GM23248 (cell line): Measurements from ENCODE around the gene MEIS2. TPM values are rescaled to one million over a fixed set of nuclear protein-coding genes. Genes with fewer than 3 reads are reported as not detected.

ENCODE experiments used
- DNase-seq: peaks from one replicate; pipeline ENCODE4 v3.0.0-alpha.2; 2015
- H2AFZ ChIP-seq: fragments of 200-600 bp; sonication (generic); 2 replicates; pipeline ENCODE4 v1.6.1; 2016; ENCODE audit warnings: antibody characterized with exemption
- H3F3A ChIP-seq: fragments of 200-600 bp; sonication (generic); 2 replicates; pipeline ENCODE4 v1.6.1; 2016; ENCODE audit warnings: mild to moderate bottlenecking, antibody characterized with exemption, mixed run types; ENCODE audit not compliant: insufficient read depth
- H3K27ac ChIP-seq: fragments of 200-600 bp; sonication (generic); 2 replicates; pipeline ENCODE4 v1.5.1; 2016; ENCODE audit warnings: mild to moderate bottlenecking
- H3K27me3 ChIP-seq: fragments of 200-600 bp; sonication (generic); replicated peaks from 2 replicates; pipeline ENCODE4 v1.6.1; 2016; ENCODE audit warnings: mild to moderate bottlenecking; ENCODE audit not compliant: insufficient read depth
- H3K36me3 ChIP-seq: fragments of 200-600 bp; sonication (generic); 2 replicates; pipeline ENCODE4 v1.6.1; 2016; ENCODE audit warnings: low read depth, mild to moderate bottlenecking
- H3K4me1 ChIP-seq: fragments of 200-600 bp; sonication (generic); 2 replicates; pipeline ENCODE4 v1.6.1; 2016; ENCODE audit warnings: mild to moderate bottlenecking; ENCODE audit not compliant: insufficient read depth
- H3K4me2 ChIP-seq: fragments of 200-600 bp; sonication (generic); one replicate; pipeline ENCODE4 v1.6.1; 2016; ENCODE audit warnings: mild to moderate bottlenecking; ENCODE audit not compliant: unreplicated experiment
- H3K4me3 ChIP-seq: fragments of 200-600 bp; sonication (generic); 2 replicates; pipeline ENCODE4 v1.5.1; 2016; ENCODE audit warnings: mild to moderate bottlenecking
- H3K79me2 ChIP-seq: fragments of 200-600 bp; sonication (generic); 2 replicates; pipeline ENCODE4 v1.6.1; 2016; ENCODE audit warnings: mild to moderate bottlenecking; ENCODE audit not compliant: insufficient read depth
- H3K9ac ChIP-seq: fragments of 200-600 bp; sonication (generic); 2 replicates; pipeline ENCODE4 v1.6.1; 2016; ENCODE audit warnings: mild to moderate bottlenecking
- H3K9me2 ChIP-seq: fragments of 200-600 bp; sonication (generic); 2 replicates; pipeline ENCODE4 v1.6.1; 2016; ENCODE audit warnings: mixed run types, mild to moderate bottlenecking, moderate library complexity; ENCODE audit not compliant: insufficient read depth
- H3K9me3 ChIP-seq: fragments of 200-600 bp; sonication (generic); one replicate; pipeline ENCODE4 v1.6.1; 2017; ENCODE audit warnings: low read depth
- H4K20me1 ChIP-seq: fragments of 200-600 bp; sonication (generic); 2 replicates; pipeline ENCODE4 v1.6.0; 2016; ENCODE audit not compliant: insufficient read depth
- EZH2 ChIP-seq: fragments of 200-600 bp; sonication (generic); IDR thresholded peaks from 2 replicates; pipeline ENCODE4 v1.6.1; 2018; ENCODE audit warnings: antibody characterized with exemption, mild to moderate bottlenecking; ENCODE audit not compliant: insufficient read depth, poor library complexity, severe bottlenecking
- EZH2phosphoT487 ChIP-seq: fragments of 200-600 bp; sonication (generic); IDR thresholded peaks from 2 replicates; pipeline ENCODE4 v1.6.1; 2018; ENCODE audit warnings: antibody characterized with exemption, moderate library complexity, mild to moderate bottlenecking, low read depth; ENCODE audit not compliant: insufficient read depth
- WGBS, 2 experiments: methylation state at CpG; one replicate each; pipeline ENCODE4 v1.1.6; 2015 to 2017; ENCODE audit warnings: low lambda C conversion rate in 2 of 2, low coverage in 1 of 2; ENCODE audit errors: missing lambda C conversion rate in 2 of 2; 5-methylcytosine and 5-hydroxymethylcytosine counted together
- in situ Hi-C: fragments of 300-500 bp; cut with MboI; formaldehyde crosslinking; loops from 2 replicates; pipeline ENCODE4 v1.15.0; 2020
- polyA plus RNA-seq: library from polyadenylated mRNA; unstranded; fragments of >200 nt; fragmentation: Nextera tagmentation; extraction: Ambion mirVana; gene quantifications from 2 replicates; pipeline ENCODE4 v1.2.1, GENCODE V29; 2016
- total RNA-seq: library from RNA; depleted of rRNA; stranded (reverse); fragments of >200 nt; shearing (Covaris generic); gene quantifications from 2 replicates; pipeline ENCODE4 v1.2.3, GENCODE V29; 2014

The MEIS2 gene
- total and polyA plus RNA-seq, 2 experiments from 2014 or later = 23.7 to 24.1 TPM

DNA sequence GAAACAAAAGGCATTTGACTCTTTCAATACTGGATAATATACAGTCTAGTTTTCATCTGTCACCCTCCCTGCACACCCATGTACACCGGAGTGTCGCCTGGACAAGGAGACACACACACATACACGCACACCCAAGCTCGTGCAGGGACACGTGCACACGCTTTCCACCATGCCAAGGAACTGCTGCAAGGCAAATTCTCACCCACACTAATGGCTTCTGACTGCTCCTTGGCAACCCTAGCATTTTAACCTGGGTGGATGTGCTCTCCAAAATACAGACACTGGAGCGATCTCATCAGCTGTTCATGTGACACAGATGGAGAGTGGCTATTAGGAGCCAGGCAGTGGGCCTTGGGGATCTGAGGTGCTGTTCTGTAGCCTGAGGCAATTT lies 61.6 kb downstream of the MEIS2 start:
- H2AFZ ChIP-seq = no peak overlapping the region
- TF ChIP-seq EZH2phosphoT487 (no peak), EZH2 (no peak)
- no peaks in the 10 kb centered on the region for H3K9me3 ChIP-seq
- no peak for DNase-seq
- peaks cover 9% of the 10 kb centered on the region; the same call in 1 of the 2 replicates for H3K4me1 ChIP-seq
- peaks cover 16% of the 10 kb centered on the region for H3F3A ChIP-seq
- in situ Hi-C loops = no loop called here
- peaks cover 30% of the 10 kb centered on the region; the same call in 1 of the 2 replicates for H3K79me2 ChIP-seq
- WGBS, 2 experiments = 94 to 97% methylated on average over 7 of the region's 7 CpGs
- H3K9me2 ChIP-seq = no peaks in the 10 kb centered on the region
- 0 out of 2 replicates have a peak, but pooled peaks cover 8% of the 10 kb centered on the region for H4K20me1 ChIP-seq
- H3K36me3 ChIP-seq = peaks cover 44% of the 10 kb centered on the region
- no peak overlapping the region for H3K9ac ChIP-seq
- H3K27ac ChIP-seq = no peak overlapping the region
- H3K4me2 ChIP-seq = no peak overlapping the region
- no peak overlapping the region for H3K4me3 ChIP-seq
- no peaks in the 10 kb centered on the region for H3K27me3 ChIP-seq

DNA sequence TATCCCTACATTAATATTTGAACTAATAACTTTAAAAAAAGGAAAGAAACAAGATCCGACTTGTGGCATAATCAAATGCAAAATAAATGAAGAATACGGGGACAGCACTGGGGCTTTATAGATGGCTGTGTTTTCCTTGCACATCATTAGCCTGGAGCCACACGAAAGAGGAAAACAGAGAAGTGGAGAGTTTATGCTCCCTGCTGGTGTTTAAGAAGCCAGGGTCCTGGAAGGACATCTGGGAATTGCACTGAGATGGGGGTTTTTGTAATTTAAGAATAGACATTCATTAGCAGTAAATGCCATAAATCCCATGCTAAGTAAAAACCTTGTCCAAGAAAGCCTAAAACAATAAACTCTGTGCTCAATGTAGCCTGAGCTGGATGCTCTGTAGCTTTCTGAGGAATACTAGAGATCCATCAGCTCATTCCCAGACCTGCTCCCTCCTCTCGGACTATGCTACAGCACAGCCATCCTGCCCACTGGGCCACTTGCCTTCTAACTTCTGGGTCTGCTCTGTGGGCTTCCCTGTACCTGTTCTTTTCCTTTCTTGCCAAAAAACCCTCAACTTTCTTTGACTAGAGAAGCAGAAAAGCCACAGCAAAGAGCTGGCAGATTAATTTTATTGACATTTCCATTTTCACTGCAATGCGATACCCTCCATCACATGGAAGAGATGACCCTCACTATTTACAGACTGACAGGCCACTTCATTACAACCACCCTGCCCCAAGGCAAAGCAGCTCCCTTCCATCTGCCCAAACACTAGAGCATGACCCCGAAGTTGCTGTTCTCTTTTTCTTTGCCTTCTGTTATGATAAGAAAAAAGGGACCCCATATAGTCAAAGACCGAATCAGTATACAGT lies 62.3 kb downstream of the MEIS2 start:
- no peak overlapping the region for H3K4me3 ChIP-seq
- H3K36me3 ChIP-seq = peaks cover 43% of the 10 kb centered on the region
- WGBS, 2 experiments = 91 to 92% methylated on average over 7 of the region's 7 CpGs
- no peaks in the 10 kb centered on the region for H3K9me3 ChIP-seq
- in situ Hi-C loops = no loop called here
- H2AFZ ChIP-seq = no peak overlapping the region
- no peak overlapping the region for H3K9ac ChIP-seq
- H3K9me2 ChIP-seq = no peaks in the 10 kb centered on the region
- H3K27me3 ChIP-seq = no peaks in the 10 kb centered on the region
- peaks cover 9% of the 10 kb centered on the region; the same call in 1 of the 2 replicates for H3K4me1 ChIP-seq
- no peak overlapping the region for H3K27ac ChIP-seq
- TF ChIP-seq EZH2phosphoT487 = no peak
- TF ChIP-seq EZH2 = no peak
- no peak overlapping the region for H3K4me2 ChIP-seq
- peaks cover 16% of the 10 kb centered on the region for H3F3A ChIP-seq
- no peak for DNase-seq
- H4K20me1 ChIP-seq = 0 out of 2 replicates have a peak, but pooled peaks cover 8% of the 10 kb centered on the region
- H3K79me2 ChIP-seq = peaks cover 30% of the 10 kb centered on the region; the same call in 1 of the 2 replicates

DNA sequence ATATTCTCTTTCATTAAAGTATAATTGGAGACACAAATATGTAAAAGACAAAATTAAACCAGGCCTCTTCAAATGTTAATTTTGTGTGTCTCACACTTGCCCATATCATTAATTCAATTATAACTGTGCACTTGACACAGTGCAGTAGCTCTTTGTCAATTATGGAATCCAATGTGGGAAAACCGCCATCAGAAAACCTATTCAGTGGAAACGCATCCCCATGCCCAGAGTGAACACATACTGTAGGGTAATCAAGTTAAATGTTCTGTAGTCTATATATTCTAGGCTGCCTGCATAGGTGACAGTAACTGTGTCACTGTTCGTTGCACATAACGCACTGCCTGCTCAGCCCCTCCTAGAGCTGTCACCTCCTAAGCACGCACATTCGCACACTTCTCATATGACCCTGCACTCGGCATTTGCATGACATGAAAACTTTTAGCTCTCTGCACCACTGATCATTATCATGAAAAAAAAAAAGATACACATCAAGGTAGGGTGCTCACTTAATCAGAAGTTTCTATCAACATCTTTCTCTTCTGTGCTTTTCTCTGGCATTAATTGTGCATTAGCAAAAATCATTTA lies 63.2 kb downstream of the MEIS2 start:
- WGBS, 2 experiments = 97 to 98% methylated on average over 7 of the region's 7 CpGs
- TF ChIP-seq EZH2 (no peak), EZH2phosphoT487 (no peak)
- in situ Hi-C loops = no loop called here
- H3K4me3 ChIP-seq = no peak overlapping the region
- H3K9me3 ChIP-seq = no peaks in the 10 kb centered on the region
- H3K4me1 ChIP-seq = peaks cover 9% of the 10 kb centered on the region; the same call in 1 of the 2 replicates
- peaks cover 18% of the 10 kb centered on the region for H3F3A ChIP-seq
- peaks cover 21% of the 10 kb centered on the region; the same call in 1 of the 2 replicates for H3K79me2 ChIP-seq
- no peaks in the 10 kb centered on the region for H3K9me2 ChIP-seq
- DNase-seq = no peak
- H4K20me1 ChIP-seq = 0 out of 2 replicates have a peak, but pooled peaks cover 8% of the 10 kb centered on the region
- no peaks in the 10 kb centered on the region for H3K27me3 ChIP-seq
- H3K9ac ChIP-seq = no peak overlapping the region
- H3K4me2 ChIP-seq = no peak overlapping the region
- no peak overlapping the region for H2AFZ ChIP-seq
- H3K27ac ChIP-seq = no peak overlapping the region
- peaks cover 44% of the 10 kb centered on the region for H3K36me3 ChIP-seq

DNA sequence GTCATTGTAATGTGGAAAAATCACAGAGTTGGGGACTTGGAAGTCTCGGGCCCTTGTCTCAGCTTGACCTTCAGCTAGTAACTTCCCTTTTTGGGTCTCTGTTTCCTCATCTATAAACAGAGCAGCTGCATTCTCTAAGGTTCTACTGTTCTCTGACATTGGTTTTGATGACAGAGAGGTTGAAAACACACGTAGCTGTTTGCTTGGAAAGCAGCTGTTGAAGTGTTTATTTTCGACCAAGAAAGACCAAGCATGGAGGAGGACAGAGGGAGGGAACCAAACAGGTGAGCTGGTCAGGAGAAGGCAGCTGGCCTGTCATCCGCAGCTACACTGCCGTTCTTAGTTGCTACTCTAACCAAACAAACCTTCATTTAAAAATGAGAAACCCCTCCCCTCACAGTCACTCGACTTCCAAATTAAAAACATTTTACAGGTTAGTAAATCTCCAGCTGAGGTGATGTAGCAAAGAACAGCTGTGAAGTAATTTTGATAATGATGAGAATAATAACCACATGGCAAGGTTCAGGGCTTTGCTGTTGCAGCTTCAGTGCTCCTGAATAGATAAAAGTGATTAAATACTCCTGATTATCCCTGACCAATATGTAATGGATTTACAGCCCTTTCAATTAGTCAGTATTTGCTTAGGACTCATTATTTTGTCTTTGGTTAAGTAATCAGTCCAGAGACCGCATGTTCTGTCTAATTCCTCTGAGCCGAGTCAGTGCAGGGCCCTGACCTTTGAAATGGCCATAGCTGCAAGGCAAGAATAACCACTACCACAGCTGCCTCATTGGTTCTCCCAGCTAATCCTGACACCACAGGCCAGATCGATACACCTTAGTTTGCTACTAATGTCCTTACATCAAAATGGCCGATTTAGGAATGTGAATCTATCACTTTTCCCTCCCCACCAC lies 65.3 kb downstream of the MEIS2 start:
- Histone ChIP-seq H3K9me3 (no peaks in the 10 kb centered on the region), H3K4me2 (no peak overlapping the region), H4K20me1 (0 out of 2 replicates have a peak, but pooled peaks cover 3% of the 10 kb centered on the region), H2AFZ (no peak overlapping the region), H3K9ac (no peak overlapping the region), H3F3A (peaks cover 26% of the 10 kb centered on the region), H3K36me3 (peaks cover 36% of the 10 kb centered on the region), H3K4me3 (no peak overlapping the region), H3K79me2 (peaks cover 20% of the 10 kb centered on the region; the same call in 1 of the 2 replicates), H3K4me1 (peaks cover 15% of the 10 kb centered on the region; the same call in 1 of the 2 replicates), H3K9me2 (no peaks in the 10 kb centered on the region), H3K27me3 (no peaks in the 10 kb centered on the region), H3K27ac (no peak overlapping the region)
- in situ Hi-C loops = no loop called here
- 72 to 75% methylated on average over 10 of the region's 10 CpGs for WGBS, 2 experiments
- no peak for TF ChIP-seq EZH2phosphoT487
- TF ChIP-seq EZH2 = no peak
- peak; percentile 42 for DNase-seq
